ENCODE measurements around the gene C6orf62.

Gene C6orf62

GRCh38 chr6:24704468-24704867 lies 14.5 kb downstream of the C6orf62 start:
- ATAC-seq = no peak
- TF ChIP-seq RARB (CRISPR knock-in tag; IDR thresholded peaks at IDR 0.05) (no peak), ZC3H10 (CRISPR knock-in tag; IDR thresholded peaks at IDR 0.05) (no peak), ZFP3 (CRISPR knock-in tag; IDR thresholded peaks at IDR 0.05) (no peak), TOX (CRISPR knock-in tag; IDR thresholded peaks at IDR 0.05; ENCODE audit: borderline replicate concordance) (no peak), ZNF565 (CRISPR knock-in tag; conservative IDR thresholded peaks at IDR 0.05; ENCODE audit: low read depth) (no peak), BACH2 (CRISPR knock-in tag; IDR thresholded peaks at IDR 0.05; ENCODE audit: borderline replicate concordance) (no peak), OSR1 (CRISPR knock-in tag; IDR thresholded peaks at IDR 0.05) (no peak)
- TF ChIP-seq, protein P1, sequence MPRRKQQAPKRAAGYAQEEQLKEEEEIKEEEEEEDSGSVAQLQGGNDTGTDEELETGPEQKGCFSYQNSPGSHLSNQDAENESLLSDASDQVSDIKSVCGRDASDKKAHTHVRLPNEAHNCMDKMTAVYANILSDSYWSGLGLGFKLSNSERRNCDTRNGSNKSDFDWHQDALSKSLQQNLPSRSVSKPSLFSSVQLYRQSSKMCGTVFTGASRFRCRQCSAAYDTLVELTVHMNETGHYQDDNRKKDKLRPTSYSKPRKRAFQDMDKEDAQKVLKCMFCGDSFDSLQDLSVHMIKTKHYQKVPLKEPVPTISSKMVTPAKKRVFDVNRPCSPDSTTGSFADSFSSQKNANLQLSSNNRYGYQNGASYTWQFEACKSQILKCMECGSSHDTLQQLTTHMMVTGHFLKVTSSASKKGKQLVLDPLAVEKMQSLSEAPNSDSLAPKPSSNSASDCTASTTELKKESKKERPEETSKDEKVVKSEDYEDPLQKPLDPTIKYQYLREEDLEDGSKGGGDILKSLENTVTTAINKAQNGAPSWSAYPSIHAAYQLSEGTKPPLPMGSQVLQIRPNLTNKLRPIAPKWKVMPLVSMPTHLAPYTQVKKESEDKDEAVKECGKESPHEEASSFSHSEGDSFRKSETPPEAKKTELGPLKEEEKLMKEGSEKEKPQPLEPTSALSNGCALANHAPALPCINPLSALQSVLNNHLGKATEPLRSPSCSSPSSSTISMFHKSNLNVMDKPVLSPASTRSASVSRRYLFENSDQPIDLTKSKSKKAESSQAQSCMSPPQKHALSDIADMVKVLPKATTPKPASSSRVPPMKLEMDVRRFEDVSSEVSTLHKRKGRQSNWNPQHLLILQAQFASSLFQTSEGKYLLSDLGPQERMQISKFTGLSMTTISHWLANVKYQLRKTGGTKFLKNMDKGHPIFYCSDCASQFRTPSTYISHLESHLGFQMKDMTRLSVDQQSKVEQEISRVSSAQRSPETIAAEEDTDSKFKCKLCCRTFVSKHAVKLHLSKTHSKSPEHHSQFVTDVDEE (CRISPR knock-in tag; IDR thresholded peaks at IDR 0.05) = no peak

GRCh38 chr6:24702720-24703282 lies 16.2 kb downstream of the C6orf62 start:
- ATAC-seq = peak; percentile 7; the same call in 2 of the 3 replicates
- TF ChIP-seq ZNF70 (CRISPR knock-in tag; IDR thresholded peaks at IDR 0.05) (no peak), TOX (CRISPR knock-in tag; IDR thresholded peaks at IDR 0.05; ENCODE audit: borderline replicate concordance) (no peak), TCF4 (CRISPR knock-in tag; IDR thresholded peaks at IDR 0.05; ENCODE audit: borderline replicate concordance) (no peak), GLIS3 (CRISPR knock-in tag; IDR thresholded peaks at IDR 0.05) (no peak)

DNA sequence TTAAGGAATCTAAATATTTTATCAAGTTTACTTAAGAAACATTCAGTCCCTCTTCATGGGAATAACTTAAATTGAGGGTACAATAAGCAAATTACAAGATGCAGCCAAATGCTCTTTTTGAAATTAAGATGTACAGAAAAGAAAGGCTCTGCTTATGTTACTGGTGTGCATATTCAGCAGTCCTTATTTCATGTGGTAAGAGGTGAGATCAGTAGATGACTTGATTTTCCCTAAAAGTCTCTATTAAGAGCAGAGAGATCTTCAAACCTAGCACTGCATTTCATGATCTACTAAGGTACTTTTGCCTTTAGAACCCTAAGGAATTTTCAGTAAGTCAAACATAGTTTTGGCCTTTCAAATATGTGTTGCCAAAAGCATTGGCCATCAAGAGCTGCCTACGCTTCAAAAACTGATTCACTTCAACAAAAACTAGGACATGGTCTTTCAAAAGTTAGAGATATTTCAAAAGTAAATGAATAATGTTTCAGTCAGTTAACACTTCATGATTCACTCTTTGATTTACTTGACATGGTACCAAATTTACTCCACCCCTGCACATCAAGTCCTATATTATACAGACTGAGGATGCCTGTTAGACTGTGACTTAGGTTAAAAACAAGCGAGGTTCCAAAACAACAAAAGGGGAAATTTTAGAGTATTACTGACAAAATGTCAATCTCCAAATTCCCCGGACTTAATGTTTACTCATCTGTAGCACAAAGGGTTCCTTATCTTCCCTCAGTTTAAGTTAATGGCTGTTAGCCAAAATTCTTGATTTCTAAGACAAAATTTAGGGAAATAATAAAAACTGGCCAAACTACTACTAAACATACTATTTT lies 19.2 kb downstream of the C6orf62 start:
- TF ChIP-seq GLIS3 (CRISPR knock-in tag; IDR thresholded peaks at IDR 0.05) (no peak), TOX (CRISPR knock-in tag; IDR thresholded peaks at IDR 0.05; ENCODE audit: borderline replicate concordance) (no peak), CSDC2 (CRISPR knock-in tag; IDR thresholded peaks at IDR 0.05) (no peak), ZNF565 (CRISPR knock-in tag; conservative IDR thresholded peaks at IDR 0.05; ENCODE audit: low read depth) (no peak), BACH2 (CRISPR knock-in tag; IDR thresholded peaks at IDR 0.05; ENCODE audit: borderline replicate concordance) (no peak), PPARA (CRISPR knock-in tag; IDR thresholded peaks at IDR 0.05; ENCODE audit: borderline replicate concordance) (no peak), ZC3H10 (CRISPR knock-in tag; IDR thresholded peaks at IDR 0.05) (no peak), PATZ1 (CRISPR knock-in tag; IDR thresholded peaks at IDR 0.05; ENCODE audit: borderline replicate concordance) (no peak), ZFP30 (CRISPR knock-in tag; IDR thresholded peaks at IDR 0.05) (no peak), ESRRG (CRISPR knock-in tag; IDR thresholded peaks at IDR 0.05) (no peak), ZFP3 (CRISPR knock-in tag; IDR thresholded peaks at IDR 0.05) (no peak), OSR1 (CRISPR knock-in tag; IDR thresholded peaks at IDR 0.05) (no peak), TCF4 (CRISPR knock-in tag; IDR thresholded peaks at IDR 0.05; ENCODE audit: borderline replicate concordance) (no peak)
- TF ChIP-seq, protein P1 (CRISPR knock-in tag; IDR thresholded peaks at IDR 0.05) = no peak
- TF ChIP-seq, protein P2, sequence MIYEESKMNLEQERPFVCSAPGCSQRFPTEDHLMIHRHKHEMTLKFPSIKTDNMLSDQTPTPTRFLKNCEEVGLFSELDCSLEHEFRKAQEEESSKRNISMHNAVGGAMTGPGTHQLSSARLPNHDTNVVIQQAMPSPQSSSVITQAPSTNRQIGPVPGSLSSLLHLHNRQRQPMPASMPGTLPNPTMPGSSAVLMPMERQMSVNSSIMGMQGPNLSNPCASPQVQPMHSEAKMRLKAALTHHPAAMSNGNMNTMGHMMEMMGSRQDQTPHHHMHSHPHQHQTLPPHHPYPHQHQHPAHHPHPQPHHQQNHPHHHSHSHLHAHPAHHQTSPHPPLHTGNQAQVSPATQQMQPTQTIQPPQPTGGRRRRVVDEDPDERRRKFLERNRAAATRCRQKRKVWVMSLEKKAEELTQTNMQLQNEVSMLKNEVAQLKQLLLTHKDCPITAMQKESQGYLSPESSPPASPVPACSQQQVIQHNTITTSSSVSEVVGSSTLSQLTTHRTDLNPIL (CRISPR knock-in tag; IDR thresholded peaks at IDR 0.05; ENCODE audit: low read depth) = no peak
- no peak for ATAC-seq

All from SK-N-SH treated with all-trans-retinoic acid at 6 μM for 48 hours (cell line).